PC-3 (cell line): ENCODE measurements around the gene IMPDH1. TPM values are rescaled to one million over a fixed set of nuclear protein-coding genes. Genes with fewer than 3 reads are reported as not detected.

ENCODE experiments used
- ATAC-seq: fragments of 200-7000 bp; cut with Tn5 transposase; 2 replicates; pipeline ENCODE4 v1.9.1; 2020; ENCODE audit warnings: mild to moderate bottlenecking, moderate library complexity
- BruUV-seq: library from RNA; stranded (reverse); fragments of 400-500 nt; replicated peaks from 2 replicates; lab custom pipeline; 2021; lab: Mats Ljungman, UMichigan
- CTCF ChIA-PET: fragments of 300-600 bp; sonication (Branson Sonifier 250); formaldehyde crosslinking; loops from one replicate; lab custom pipeline; 2022; ENCODE audit warnings: antibody characterized with exemption; lab: Charles Lee
- POLR2A ChIA-PET: fragments of 300-600 bp; sonication (Branson Sonifier 250); formaldehyde crosslinking; loops from one replicate; lab custom pipeline; 2022; ENCODE audit warnings: antibody characterized with exemption; ENCODE audit not compliant: unreplicated experiment; lab: Charles Lee
- DNase-seq: peaks from one replicate; pipeline ENCODE4 v3.0.0-alpha.2; 2015
- H2AFZ ChIP-seq: fragments of 300-600 bp; sonication (generic); 2 replicates; pipeline ENCODE4 v1.6.0; 2016; ENCODE audit warnings: antibody characterized with exemption, low read length
- H3F3A ChIP-seq: fragments of 300-600 bp; sonication (generic); one replicate; pipeline ENCODE4 v1.6.0; 2017; ENCODE audit warnings: antibody characterized with exemption, low read length, control low read depth, mild to moderate bottlenecking; ENCODE audit not compliant: unreplicated experiment
- H3K27ac ChIP-seq: fragments of 300-600 bp; sonication (generic); 2 replicates; pipeline ENCODE4 v1.5.1; 2016; ENCODE audit warnings: mild to moderate bottlenecking, low read length
- H3K27me3 ChIP-seq: fragments of 300-600 bp; sonication (generic); 2 replicates; pipeline ENCODE4 v1.6.1; 2016; ENCODE audit warnings: low read length, mixed read lengths
- H3K36me3 ChIP-seq: fragments of 300-600 bp; sonication (generic); 2 replicates; pipeline ENCODE4 v1.6.1; 2016; ENCODE audit warnings: low read depth, mixed run types, low read length, mixed read lengths
- H3K4me1 ChIP-seq: fragments of 300-600 bp; sonication (generic); 2 replicates; pipeline ENCODE4 v1.5.1; 2016; ENCODE audit warnings: low read length; ENCODE audit not compliant: insufficient read depth
- H3K4me2 ChIP-seq: fragments of 300-600 bp; sonication (generic); 2 replicates; pipeline ENCODE4 v1.6.0; 2016; ENCODE audit warnings: low read length
- H3K4me3 ChIP-seq: fragments of 300-600 bp; sonication (generic); 2 replicates; pipeline ENCODE4 v1.5.1; 2016; ENCODE audit warnings: mild to moderate bottlenecking, low read length, mixed read lengths
- H3K79me2 ChIP-seq: fragments of 300-600 bp; sonication (generic); 2 replicates; pipeline ENCODE4 v1.6.1; 2017; ENCODE audit warnings: low read length, mixed read lengths
- H3K9ac ChIP-seq: fragments of 300-600 bp; sonication (generic); 2 replicates; pipeline ENCODE4 v1.6.0; 2016; ENCODE audit warnings: mild to moderate bottlenecking, low read length
- H3K9me2 ChIP-seq: fragments of 300-600 bp; sonication (generic); replicated peaks from 2 replicates; pipeline ENCODE4 v1.6.1; 2016; ENCODE audit warnings: mixed run types, low read length, mixed read lengths
- H3K9me3 ChIP-seq: fragments of 300-600 bp; sonication (generic); 2 replicates; pipeline ENCODE4 v1.6.1; 2016; ENCODE audit warnings: low read length, mixed read lengths
- H4K20me1 ChIP-seq: fragments of 300-600 bp; sonication (generic); 2 replicates; pipeline ENCODE4 v1.6.1; 2016; ENCODE audit warnings: low read length, mixed read lengths
- EZH2 ChIP-seq: fragments of 300-600 bp; sonication (generic); IDR thresholded peaks from one replicate; pipeline ENCODE4 v1.6.1; 2017; ENCODE audit warnings: antibody characterized with exemption, mild to moderate bottlenecking, low read length; ENCODE audit not compliant: unreplicated experiment
- EZH2phosphoT487 ChIP-seq: fragments of 300-600 bp; sonication (generic); IDR thresholded peaks from 2 replicates; pipeline ENCODE4 v1.6.1; 2018; ENCODE audit warnings: mild to moderate bottlenecking, antibody characterized with exemption, low read length, borderline replicate concordance
- intact Hi-C: fragments of 100-400 bp; cut with micrococcal nuclease; formaldehyde crosslinking; loops from 2 replicates; pipeline ENCODE4 v1.9.0; 2023
- total RNA-seq: library from RNA; depleted of rRNA; stranded (reverse); fragments of >200 nt; gene quantifications from 2 replicates; pipeline ENCODE4 v1.2.3, GENCODE V29; 2014
- TF ChIP-seq, protein P1 (sequence below): fragments of 300-600 bp; sonication (generic); conservative IDR thresholded peaks from 2 replicates; pipeline ENCODE4 v1.5.1; 2017; ENCODE audit warnings: antibody characterized with exemption, low read depth, mild to moderate bottlenecking, low read length

IMPDH1 gene
- total RNA-seq, 1 experiment from 2014 or later: 128 TPM

GRCh38 chr7:128366300-128366699, 43.5 kb downstream of the IMPDH1 start:
- Histone ChIP-seq H3K4me3 (no peak overlapping the region), H3K27ac (no peak overlapping the region), H2AFZ (no peak overlapping the region), H3K9ac (no peak overlapping the region), H3K4me1 (no peaks in the 10 kb centered on the region), H3K27me3 (peaks cover 18% of the 10 kb centered on the region), H3K9me2 (no peaks in the 10 kb centered on the region), H3K36me3 (no peaks in the 10 kb centered on the region), H3F3A (no peaks in the 10 kb centered on the region), H3K79me2 (no peaks in the 10 kb centered on the region), H3K4me2 (no peak overlapping the region), H4K20me1 (no peaks in the 10 kb centered on the region), H3K9me3 (no peaks in the 10 kb centered on the region)
- CTCF ChIA-PET: interaction anchor here (0.7 kb wide), 1 partner anchor 38 kb away, joined by 5 read pairs; no protein-coding TSS in a partner anchor
- TF ChIP-seq EZH2 (no peak), EZH2phosphoT487 (no peak)
- TF ChIP-seq, protein P1, sequence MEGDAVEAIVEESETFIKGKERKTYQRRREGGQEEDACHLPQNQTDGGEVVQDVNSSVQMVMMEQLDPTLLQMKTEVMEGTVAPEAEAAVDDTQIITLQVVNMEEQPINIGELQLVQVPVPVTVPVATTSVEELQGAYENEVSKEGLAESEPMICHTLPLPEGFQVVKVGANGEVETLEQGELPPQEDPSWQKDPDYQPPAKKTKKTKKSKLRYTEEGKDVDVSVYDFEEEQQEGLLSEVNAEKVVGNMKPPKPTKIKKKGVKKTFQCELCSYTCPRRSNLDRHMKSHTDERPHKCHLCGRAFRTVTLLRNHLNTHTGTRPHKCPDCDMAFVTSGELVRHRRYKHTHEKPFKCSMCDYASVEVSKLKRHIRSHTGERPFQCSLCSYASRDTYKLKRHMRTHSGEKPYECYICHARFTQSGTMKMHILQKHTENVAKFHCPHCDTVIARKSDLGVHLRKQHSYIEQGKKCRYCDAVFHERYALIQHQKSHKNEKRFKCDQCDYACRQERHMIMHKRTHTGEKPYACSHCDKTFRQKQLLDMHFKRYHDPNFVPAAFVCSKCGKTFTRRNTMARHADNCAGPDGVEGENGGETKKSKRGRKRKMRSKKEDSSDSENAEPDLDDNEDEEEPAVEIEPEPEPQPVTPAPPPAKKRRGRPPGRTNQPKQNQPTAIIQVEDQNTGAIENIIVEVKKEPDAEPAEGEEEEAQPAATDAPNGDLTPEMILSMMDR: no peak
- POLR2A ChIA-PET: no interaction called here
- intact Hi-C loops: no loop called here
- no TSS peak for BruUV-seq
- DNase-seq: no peak
- ATAC-seq: no peak

DNA sequence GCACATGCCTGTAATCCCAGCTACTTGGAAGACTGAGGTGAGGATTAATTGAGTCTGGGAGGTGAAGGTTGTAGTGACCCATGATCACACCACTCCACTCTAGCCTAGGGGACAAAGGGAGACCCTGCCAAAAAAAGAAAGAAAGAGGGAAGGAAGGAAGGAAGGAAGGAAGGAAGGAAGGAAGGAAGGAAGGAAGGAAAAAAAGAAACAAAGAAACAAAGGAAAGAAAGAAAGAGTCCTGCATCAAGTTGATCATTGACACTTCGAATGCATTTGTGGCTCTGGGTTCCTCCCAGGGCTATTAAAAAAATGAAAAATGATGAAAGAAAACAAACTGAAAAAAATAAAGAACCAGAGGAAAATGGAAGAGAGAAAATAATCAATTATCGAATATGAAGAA, 44.4 kb downstream of the IMPDH1 start:
- DNase-seq (no peak), ATAC-seq (no peak)
- no peaks in the 10 kb centered on the region for H3K36me3 ChIP-seq
- TF ChIP-seq EZH2phosphoT487: no peak
- TF ChIP-seq EZH2: no peak
- TF ChIP-seq, protein P1: no peak
- no peaks in the 10 kb centered on the region for H3K9me2 ChIP-seq
- no peaks in the 10 kb centered on the region for H3K4me1 ChIP-seq
- no peak overlapping the region for H3K4me2 ChIP-seq
- no TSS peak for BruUV-seq
- no peaks in the 10 kb centered on the region for H3K79me2 ChIP-seq
- no peak overlapping the region for H3K4me3 ChIP-seq
- no peak overlapping the region for H3K9ac ChIP-seq
- H3K27ac ChIP-seq: no peak overlapping the region
- POLR2A ChIA-PET: no interaction called here
- intact Hi-C loops: no loop called here
- H3F3A ChIP-seq: no peaks in the 10 kb centered on the region
- CTCF ChIA-PET: no interaction called here
- no peaks in the 10 kb centered on the region for H3K9me3 ChIP-seq
- peaks cover 18% of the 10 kb centered on the region for H3K27me3 ChIP-seq
- H2AFZ ChIP-seq: no peak overlapping the region
- H4K20me1 ChIP-seq: no peaks in the 10 kb centered on the region

DNA sequence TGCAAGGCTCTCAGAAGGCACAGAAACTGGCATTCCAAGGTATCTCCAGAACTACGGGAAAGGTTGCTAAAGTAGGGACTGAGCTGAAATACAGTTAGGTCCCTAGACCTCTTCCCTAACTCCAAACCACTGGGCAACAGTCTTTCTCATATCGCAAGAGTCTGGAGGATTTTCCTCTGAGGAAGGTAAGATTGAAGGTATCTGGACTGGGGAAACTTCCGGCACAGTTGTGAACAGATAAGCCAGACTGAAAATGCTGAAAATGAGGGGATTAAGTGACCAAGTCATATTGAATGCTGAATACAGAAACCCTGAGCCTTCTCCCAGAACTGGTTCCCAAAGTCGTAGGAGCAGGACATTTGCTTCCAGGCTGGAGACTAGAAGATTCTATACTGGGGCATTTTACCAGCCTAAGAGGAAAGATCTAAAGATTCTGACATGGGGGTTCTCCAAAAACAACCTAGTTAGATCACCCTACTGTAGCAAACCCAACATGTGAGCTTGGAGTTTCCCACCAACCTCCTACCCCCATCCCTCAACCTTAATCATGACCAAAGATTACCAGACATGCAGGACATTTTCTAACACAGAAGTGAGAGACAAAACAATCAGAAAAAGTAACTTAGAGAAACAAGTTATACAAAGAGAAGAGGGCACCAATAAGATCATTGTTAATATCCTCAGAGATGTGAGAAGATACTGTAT, 45.5 kb downstream of the IMPDH1 start:
- no TSS peak for BruUV-seq

More for the DNA sequence above, 45.5 kb downstream of the IMPDH1 start:
- ATAC-seq (no peak), DNase-seq (no peak)
- H2AFZ ChIP-seq: no peak overlapping the region
- H3K9me3 ChIP-seq: no peaks in the 10 kb centered on the region
- H3K9ac ChIP-seq: no peak overlapping the region
- ChIA-PET CTCF (no interaction called here), POLR2A (no interaction called here)
- H3K79me2 ChIP-seq: no peaks in the 10 kb centered on the region
- H3K4me1 ChIP-seq: no peaks in the 10 kb centered on the region
- TF ChIP-seq EZH2phosphoT487 (no peak), EZH2 (no peak)
- TF ChIP-seq, protein P1: no peak
- intact Hi-C loops: no loop called here
- H3F3A ChIP-seq: no peaks in the 10 kb centered on the region
- no peak overlapping the region for H3K4me3 ChIP-seq
- no peaks in the 10 kb centered on the region for H4K20me1 ChIP-seq
- H3K36me3 ChIP-seq: no peaks in the 10 kb centered on the region
- no peak overlapping the region for H3K4me2 ChIP-seq
- peaks cover 18% of the 10 kb centered on the region for H3K27me3 ChIP-seq
- no peak overlapping the region for H3K27ac ChIP-seq
- no peaks in the 10 kb centered on the region for H3K9me2 ChIP-seq
